NCI-H1105 treated with DMSO at 0.1 percent for 48 hours (cell line): ENCODE data around the gene ENTPD6.
"Not testable (repeated sequence)": the region's sequence is repeated elsewhere in the genome, so short reads cannot be mapped to it uniquely, and the experiment has no call there.

ENCODE experiments used
- DNase-seq: peaks from one replicate; lab custom pipeline; 2025; lab: John Stamatoyannopoulos, UW

ENTPD6 gene

GRCh38 chr20:25195014-25195961, at the start of gene ENTPD6:
Gene ENTPD6 (plus strand): TSS chr20:25195712. CDS start chr20:25206537, 10,825 bp downstream.
- DNase-seq: peak; percentile 84

GRCh38 chr20:25146976-25147375, 48.5 kb upstream of the ENTPD6 start:
- DNase-seq: no peak

- no peak for DNase-seq
Observed at GRCh38 chr20:25147716-25148115, 47.8 kb upstream of the ENTPD6 start.

- no peak for DNase-seq
Observed at GRCh38 chr20:25148181-25148981, 47.1 kb upstream of the ENTPD6 start.

- DNase-seq: no peak
Observed at GRCh38 chr20:25148982-25149846, 46.3 kb upstream of the ENTPD6 start.

- DNase-seq: no peak
Observed at GRCh38 chr20:25150016-25150415, 45.5 kb upstream of the ENTPD6 start.

- DNase-seq: no peak
Observed at GRCh38 chr20:25158043-25158442, 37.5 kb upstream of the ENTPD6 start.

GRCh38 chr20:25160467-25160866, 35.0 kb upstream of the ENTPD6 start:
- no peak for DNase-seq

- DNase-seq: no peak
Observed at GRCh38 chr20:25160897-25161296, 34.6 kb upstream of the ENTPD6 start.

- no peak for DNase-seq
Observed at GRCh38 chr20:25165128-25165527, 30.4 kb upstream of the ENTPD6 start.

GRCh38 chr20:25166105-25166782, 29.3 kb upstream of the ENTPD6 start:
- DNase-seq: peak; percentile 60

- DNase-seq: no peak
Observed at GRCh38 chr20:25173321-25173720, 22.2 kb upstream of the ENTPD6 start.

- no peak for DNase-seq
Observed at GRCh38 chr20:25173886-25174308, 21.6 kb upstream of the ENTPD6 start.

- no peak for DNase-seq
Observed at GRCh38 chr20:25176184-25176583, 19.3 kb upstream of the ENTPD6 start.

- no peak for DNase-seq
Observed at GRCh38 chr20:25177890-25178321, 17.6 kb upstream of the ENTPD6 start.

GRCh38 chr20:25178563-25179438, 16.7 kb upstream of the ENTPD6 start:
- peak; percentile 58 for DNase-seq

- no peak for DNase-seq
Observed at GRCh38 chr20:25179439-25180089, 15.9 kb upstream of the ENTPD6 start.

- DNase-seq: not testable (repeated sequence)
Observed at GRCh38 chr20:25184391-25184790, 11.1 kb upstream of the ENTPD6 start.

GRCh38 chr20:25187220-25187619, 8.3 kb upstream of the ENTPD6 start:
- no peak for DNase-seq

GRCh38 chr20:25187635-25188034, 7.9 kb upstream of the ENTPD6 start:
- DNase-seq: no peak
